Measurements from ENCODE around the gene TSC2. TPM values are rescaled to one million over a fixed set of nuclear protein-coding genes. Genes with fewer than 3 reads are reported as not detected.

Gene TSC2
- total RNA-seq, 1 experiment from 2014 or later = 59.3 TPM

GRCh38 chr16:2026461-2027023 is 21.2 kb upstream of the TSC2 start, which contains the start of gene NHERF2:
NHERF2 (plus strand) TSS chr16:2026902; CDS start chr16:2027006, 104 bp downstream.
- Histone ChIP-seq H3K9ac (ENCODE audit: low read length) (peak within 1 kb of the TSS; percentile 77), H3K79me2 (ENCODE audit: low read length) (peaks cover 29% of the 10 kb centered on the region), H3K4me3 (ENCODE audit: low read length) (peak within 1 kb of the TSS; percentile 87), H4K20me1 (ENCODE audit: low read length) (no peaks in the 10 kb centered on the region), H2AFZ (ENCODE audit: low read length) (0 out of 2 replicates have a peak within 1 kb of the TSS, but pooled peaks have one; percentile 48), H3K27ac (ENCODE audit: low read length) (peak within 1 kb of the TSS; percentile 56), H3K36me3 (ENCODE audit: low read depth, low read length) (no peaks in the 10 kb centered on the region), H3K4me2 (ENCODE audit: low read length) (peak within 1 kb of the TSS; percentile 99), H3K9me2 (replicated peaks; ENCODE audit: low read length) (no peaks in the 10 kb centered on the region), H3K9me3 (ENCODE audit: low read length) (no peaks in the 10 kb centered on the region), H3K27me3 (ENCODE audit: low read length) (no peaks in the 10 kb centered on the region), H3F3A (ENCODE audit: low read length, unreplicated experiment) (no peaks in the 10 kb centered on the region), H3K4me1 (ENCODE audit: insufficient read depth, low read length) (peaks cover 21% of the 10 kb centered on the region)
- DNase-seq (peak; percentile 37), ATAC-seq (peak; percentile 31)
- ChIA-PET CTCF (interaction anchor here (1.5 kb wide), 1 partner anchor 23 kb away, joined by 4 read pairs; no protein-coding TSS in a partner anchor), POLR2A (ENCODE audit: unreplicated experiment) (no interaction called here)
- intact Hi-C loops (cut with micrococcal nuclease) = no loop called here
- TF ChIP-seq EZH2 (IDR thresholded peaks at IDR 0.05; ENCODE audit: low read length, unreplicated experiment) (no peak), EZH2phosphoT487 (IDR thresholded peaks at IDR 0.05; ENCODE audit: borderline replicate concordance, low read length) (no peak), CTCF (conservative IDR thresholded peaks at IDR 0.05; ENCODE audit: low read depth, low read length) (no peak)
- BruUV-seq (replicated peaks) = no TSS peak

GRCh38 chr16:2027024-2028010 is 20.5 kb upstream of the TSC2 start:
- intact Hi-C loops (cut with micrococcal nuclease) = no loop called here
- DNase-seq (peak; percentile 43), ATAC-seq (peak; percentile 12)
- BruUV-seq (replicated peaks) = TSS peak; percentile 61
- ChIA-PET CTCF (interaction anchor here (0.7 to 1.5 kb wide), 2 partner anchors 23 to 29 kb away, joined by 3 to 4 read pairs; no protein-coding TSS in a partner anchor), POLR2A (ENCODE audit: unreplicated experiment) (no interaction called here)
- H3K4me1 ChIP-seq (ENCODE audit: insufficient read depth, low read length) = peaks cover 24% of the 10 kb centered on the region
- H3K36me3 ChIP-seq (ENCODE audit: low read depth, low read length) = no peaks in the 10 kb centered on the region
- peak overlapping the region; percentile 99 for H3K4me2 ChIP-seq (ENCODE audit: low read length)
- peak overlapping the region; percentile 56 for H3K27ac ChIP-seq (ENCODE audit: low read length)
- H3F3A ChIP-seq (ENCODE audit: low read length, unreplicated experiment) = no peaks in the 10 kb centered on the region
- 0 out of 2 replicates have a peak overlapping the region, but pooled peaks have one; percentile 48 for H2AFZ ChIP-seq (ENCODE audit: low read length)
- TF ChIP-seq EZH2phosphoT487 (IDR thresholded peaks at IDR 0.05; ENCODE audit: borderline replicate concordance, low read length) (no peak), CTCF (conservative IDR thresholded peaks at IDR 0.05; ENCODE audit: low read depth, low read length) (0 out of 2 replicates have a peak, but pooled peaks have one; percentile 17)
- no peaks in the 10 kb centered on the region for H4K20me1 ChIP-seq (ENCODE audit: low read length)
- peaks cover 29% of the 10 kb centered on the region for H3K79me2 ChIP-seq (ENCODE audit: low read length)
- H3K9me3 ChIP-seq (ENCODE audit: low read length) = no peaks in the 10 kb centered on the region
- H3K4me3 ChIP-seq (ENCODE audit: low read length) = peak overlapping the region; percentile 87
- no peaks in the 10 kb centered on the region for H3K27me3 ChIP-seq (ENCODE audit: low read length)
- H3K9me2 ChIP-seq (replicated peaks; ENCODE audit: low read length) = no peaks in the 10 kb centered on the region
- H3K9ac ChIP-seq (ENCODE audit: low read length) = peak overlapping the region; percentile 77

Data from PC-3 (cell line).